Left ventricle myocardium inferior (tissue), 1 donor: ENCODE data around the gene KRTAP19-2. TPM values are rescaled to one million over a fixed set of nuclear protein-coding genes. Genes with fewer than 3 reads are reported as not detected.
"Not testable (repeated sequence)": the region's sequence is repeated elsewhere in the genome, so short reads cannot be mapped to it uniquely, and the experiment has no call there.

Source experiments
- DNase-seq: peaks from one replicate; pipeline ENCODE4 v3.0.0-alpha.2; 2020
- H3K27ac ChIP-seq: fragments of 200-600 bp; replicated peaks from 2 replicates; pipeline ENCODE4 v1.8.0; 2021
- H3K27me3 ChIP-seq: fragments of 200-600 bp; 2 replicates; pipeline ENCODE4 v1.8.0; 2021; ENCODE audit warnings: low read depth
- H3K36me3 ChIP-seq: fragments of 200-600 bp; 2 replicates; pipeline ENCODE4 v1.8.0; 2021
- H3K4me1 ChIP-seq: fragments of 200-600 bp; 2 replicates; pipeline ENCODE4 v1.8.0; 2021
- H3K4me3 ChIP-seq: fragments of 200-600 bp; 2 replicates; pipeline ENCODE4 v1.8.0; 2021; ENCODE audit warnings: mild to moderate bottlenecking, moderate library complexity
- H3K9me3 ChIP-seq: fragments of 200-600 bp; replicated peaks from 2 replicates; pipeline ENCODE4 v1.8.0; 2021
- CTCF ChIP-seq: fragments of 200-600 bp; IDR thresholded peaks from 2 replicates; pipeline ENCODE4 v1.8.0; 2021; ENCODE audit warnings: antibody characterized with exemption, mild to moderate bottlenecking, borderline replicate concordance
- intact Hi-C: fragments of 100-400 bp; cut with micrococcal nuclease; formaldehyde crosslinking; loops from one replicate; pipeline ENCODE4 v1.11.0; 2022
- long read RNA-seq: library from polyadenylated mRNA; unstranded; transcript quantifications from one replicate; pipeline ENCODE4 v2.0.0, GENCODE V29; 2021
- total RNA-seq: library from RNA; stranded (reverse); fragmentation: NEBNext Ultra II Directional; extraction: Animal tissue kit (Norgen Biotek cat#: 25700); gene quantifications from one replicate; pipeline ENCODE4 v1.2.1, GENCODE V29; 2021
- donor health status: DM: no; HTN: yes; CAD: no; lungs with severe emphysema.

KRTAP19-2 gene
- total RNA-seq = not detected
- long read RNA-seq = 0 reads

- Histone ChIP-seq H3K27ac (no peak within 1 kb of the TSS), H3K4me3 (no peak within 1 kb of the TSS), H3K36me3 (no peaks in the 10 kb centered on the region), H3K4me1 (no peaks in the 10 kb centered on the region), H3K27me3 (no peaks in the 10 kb centered on the region), H3K9me3 (peaks cover 30% of the 10 kb centered on the region)
- TF ChIP-seq CTCF = no peak
- intact Hi-C loops = no loop called here
- DNase-seq = no peak
Measured at GRCh38 chr21:30487336-30487735, at the start of gene KRTAP19-2. TSS of gene KRTAP19-2 (minus strand) at chr21:30487436. CDS start at chr21:30487348, 88 bp downstream.

GRCh38 chr21:30518876-30519275 is 31.6 kb upstream of the KRTAP19-2 start:
- intact Hi-C loops = no loop called here
- H3K27me3 ChIP-seq = no peaks in the 10 kb centered on the region
- no peaks in the 10 kb centered on the region for H3K4me1 ChIP-seq
- H3K36me3 ChIP-seq = no peaks in the 10 kb centered on the region
- H3K4me3 ChIP-seq = no peak overlapping the region
- no peak overlapping the region for H3K27ac ChIP-seq
- H3K9me3 ChIP-seq = no peaks in the 10 kb centered on the region
- no peak for TF ChIP-seq CTCF
- no peak for DNase-seq

DNA sequence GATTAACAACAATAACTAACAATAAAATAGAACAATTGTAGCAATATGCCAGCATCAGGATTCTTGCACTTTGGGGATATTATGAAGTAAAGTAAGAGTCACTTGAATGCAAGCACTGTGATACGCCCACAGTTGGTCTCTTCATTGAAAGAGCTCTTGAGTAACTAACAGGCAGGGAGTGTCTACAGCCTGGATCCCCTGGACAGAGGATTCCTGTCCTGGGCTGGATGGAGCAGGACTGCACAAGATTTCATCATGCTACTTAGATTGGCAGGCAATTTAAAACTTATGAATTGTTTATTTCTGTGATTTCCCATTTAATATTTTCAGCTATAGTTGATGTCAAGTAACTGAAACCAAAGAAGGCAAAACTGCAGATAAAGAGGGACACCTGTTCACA is 28.4 kb upstream of the KRTAP19-2 start:
- no peaks in the 10 kb centered on the region for H3K36me3 ChIP-seq
- intact Hi-C loops = no loop called here
- no peak for DNase-seq

GRCh38 chr21:30505621-30506205 is 18.5 kb upstream of the KRTAP19-2 start:
- H3K27me3 ChIP-seq, intact Hi-C loops, H3K9me3 ChIP-seq, H3K4me1 ChIP-seq, H3K4me3 ChIP-seq, H3K36me3 ChIP-seq, DNase-seq, H3K27ac ChIP-seq: not testable (repeated sequence)
- peak; percentile 15 for TF ChIP-seq CTCF

More for the DNA sequence above, 28.4 kb upstream of the KRTAP19-2 start:
- no peaks in the 10 kb centered on the region for H3K9me3 ChIP-seq
- H3K27ac ChIP-seq = no peak overlapping the region
- no peak for TF ChIP-seq CTCF
- H3K4me1 ChIP-seq = no peaks in the 10 kb centered on the region
- no peak overlapping the region for H3K4me3 ChIP-seq
- H3K27me3 ChIP-seq = no peaks in the 10 kb centered on the region

DNA sequence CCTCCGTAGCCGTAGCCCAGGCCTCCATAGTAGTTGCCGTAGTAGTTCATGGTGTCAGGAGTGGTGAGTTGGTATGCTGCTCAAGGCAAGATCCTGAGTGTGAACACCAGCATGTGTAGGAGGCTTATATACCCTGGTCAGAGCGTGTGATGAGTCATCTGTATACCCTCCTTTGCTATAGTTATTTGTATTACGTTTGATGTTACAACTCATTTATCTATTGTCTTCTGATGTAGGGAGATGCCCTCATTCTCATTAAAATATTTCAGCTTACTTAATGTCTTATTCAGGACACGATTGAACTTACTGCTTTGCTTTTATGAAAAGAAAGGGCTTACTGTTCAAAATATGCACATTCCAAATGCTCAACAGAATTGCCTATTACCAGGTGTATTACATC is 14.8 kb upstream of the KRTAP19-2 start, which contains the start of gene KRTAP19-5:
KRTAP19-5 (minus strand) TSS at position 101 of the 400 bp plus-strand sequence; CDS start at position 50, 51 bp downstream.
- TF ChIP-seq CTCF = no peak
- Histone ChIP-seq H3K9me3 (peaks cover 4% of the 10 kb centered on the region), H3K36me3 (no peaks in the 10 kb centered on the region), H3K27ac (no peak within 1 kb of the TSS), H3K27me3 (no peaks in the 10 kb centered on the region), H3K4me3 (no peak within 1 kb of the TSS), H3K4me1 (no peaks in the 10 kb centered on the region)
- no peak for DNase-seq
- intact Hi-C loops = no loop called here
